Right renal pelvis (tissue), 4 donors: ENCODE measurements around the gene GPR37. TPM values are rescaled to one million over a fixed set of nuclear protein-coding genes. Genes with fewer than 3 reads are reported as not detected.

Experiments
- DNase-seq, 4 donors: peaks; one replicate each; pipeline ENCODE4 v3.0.0-alpha.2; 2013; ENCODE audit warnings: low read depth in 4 of 4, low spot score in 3 of 4, missing footprints in 1 of 4
- polyA plus RNA-seq, 4 donors: library from polyadenylated mRNA; unstranded; fragments of 120-200 nt; gene quantifications; one replicate each; pipeline ENCODE4 v1.2.1, GENCODE V29; 2013; ENCODE audit not compliant: insufficient read length in 4 of 4

The GPR37 gene
- polyA plus RNA-seq, 4 donors = 1.4 to 1.8 (median 1.8) TPM

- no peak for DNase-seq
Observed at GRCh38 chr7:124738639-124739038, 27.0 kb downstream of the GPR37 start.

- no peak for DNase-seq
Observed at GRCh38 chr7:124737760-124738300, 27.8 kb downstream of the GPR37 start.

GRCh38 chr7:124728610-124729009 lies 37.0 kb downstream of the GPR37 start:
- DNase-seq = no peak

- DNase-seq = no peak
Observed at GRCh38 chr7:124724507-124725192, 40.9 kb downstream of the GPR37 start.

GRCh38 chr7:124724079-124724478 lies 41.5 kb downstream of the GPR37 start:
- no peak for DNase-seq

GRCh38 chr7:124723012-124723411 lies 42.6 kb downstream of the GPR37 start:
- DNase-seq = no peak

GRCh38 chr7:124722292-124722691 lies 43.3 kb downstream of the GPR37 start:
- DNase-seq = no peak

- no peak for DNase-seq
Observed at GRCh38 chr7:124720195-124720594, 45.4 kb downstream of the GPR37 start.

- no peak for DNase-seq
Observed at GRCh38 chr7:124718032-124718766, 47.4 kb downstream of the GPR37 start.

GRCh38 chr7:124716894-124717293 lies 48.7 kb downstream of the GPR37 start:
- DNase-seq = no peak

GRCh38 chr7:124713086-124713485 lies 52.5 kb downstream of the GPR37 start:
- no peak for DNase-seq

- DNase-seq = no peak
Observed at GRCh38 chr7:124712017-124712416, 53.6 kb downstream of the GPR37 start.

- DNase-seq = no peak
Observed at GRCh38 chr7:124702385-124702784, 63.2 kb downstream of the GPR37 start.

- no peak for DNase-seq
Observed at GRCh38 chr7:124701955-124702354, 63.6 kb downstream of the GPR37 start.

- no peak for DNase-seq
Observed at GRCh38 chr7:124700655-124701054, 64.9 kb downstream of the GPR37 start.

GRCh38 chr7:124698964-124699363 lies 66.6 kb downstream of the GPR37 start:
- no peak for DNase-seq

- DNase-seq = no peak
Observed at GRCh38 chr7:124697746-124698145, 67.8 kb downstream of the GPR37 start.

Other genes with a start within 250 kb of the GPR37 start
- gene POT1, start 164.0 kb upstream of the GPR37 start, polyA plus RNA-seq = 10 to 100 TPM; 38.9 to 51.9 (median 46.8) TPM